Neural crest cell (in vitro differentiated cells): ENCODE results near the gene ATP5F1E. TPM values are rescaled to one million over a fixed set of nuclear protein-coding genes. Genes with fewer than 3 reads are reported as not detected.

Experiments used
- DNase-seq: peaks from one replicate; pipeline ENCODE4 v3.0.0; 2021; ENCODE audit warnings: low read depth, mixed read lengths, low spot score
- H3K27ac Mint-ChIP-seq: one replicate; pipeline ENCODE4 v1.8.0; 2021; ENCODE audit warnings: mild to moderate bottlenecking, mixed read lengths; ENCODE audit not compliant: unreplicated experiment
- H3K27me3 Mint-ChIP-seq: 2 replicates; pipeline ENCODE4 v1.8.0; 2021; ENCODE audit warnings: low read depth, mild to moderate bottlenecking, mixed read lengths
- H3K36me3 Mint-ChIP-seq: 2 replicates; pipeline ENCODE4 v1.8.0; 2021; ENCODE audit warnings: low read depth, mild to moderate bottlenecking, mixed read lengths
- H3K4me1 Mint-ChIP-seq: 2 replicates; pipeline ENCODE4 v1.8.0; 2021; ENCODE audit warnings: mixed read lengths
- H3K4me3 Mint-ChIP-seq: one replicate; pipeline ENCODE4 v1.8.0; 2021; ENCODE audit warnings: mild to moderate bottlenecking, mixed read lengths
- H3K9me3 Mint-ChIP-seq: 2 replicates; pipeline ENCODE4 v1.8.0; 2021; ENCODE audit warnings: mixed read lengths
- total RNA-seq: library from RNA; stranded (reverse); gene quantifications from 2 replicates; pipeline ENCODE4 v1.2.1, GENCODE V29; 2021
- TF ChIP-seq, protein P1 (sequence below): fragments of 200-600 bp; sonication (generic); conservative IDR thresholded peaks from 2 replicates; pipeline ENCODE4 v1.5.0; 2021; ENCODE audit warnings: antibody characterized with exemption, mild to moderate bottlenecking

ATP5F1E gene
- total RNA-seq, 1 donor from 2014 or later: 66.0 TPM

DNA sequence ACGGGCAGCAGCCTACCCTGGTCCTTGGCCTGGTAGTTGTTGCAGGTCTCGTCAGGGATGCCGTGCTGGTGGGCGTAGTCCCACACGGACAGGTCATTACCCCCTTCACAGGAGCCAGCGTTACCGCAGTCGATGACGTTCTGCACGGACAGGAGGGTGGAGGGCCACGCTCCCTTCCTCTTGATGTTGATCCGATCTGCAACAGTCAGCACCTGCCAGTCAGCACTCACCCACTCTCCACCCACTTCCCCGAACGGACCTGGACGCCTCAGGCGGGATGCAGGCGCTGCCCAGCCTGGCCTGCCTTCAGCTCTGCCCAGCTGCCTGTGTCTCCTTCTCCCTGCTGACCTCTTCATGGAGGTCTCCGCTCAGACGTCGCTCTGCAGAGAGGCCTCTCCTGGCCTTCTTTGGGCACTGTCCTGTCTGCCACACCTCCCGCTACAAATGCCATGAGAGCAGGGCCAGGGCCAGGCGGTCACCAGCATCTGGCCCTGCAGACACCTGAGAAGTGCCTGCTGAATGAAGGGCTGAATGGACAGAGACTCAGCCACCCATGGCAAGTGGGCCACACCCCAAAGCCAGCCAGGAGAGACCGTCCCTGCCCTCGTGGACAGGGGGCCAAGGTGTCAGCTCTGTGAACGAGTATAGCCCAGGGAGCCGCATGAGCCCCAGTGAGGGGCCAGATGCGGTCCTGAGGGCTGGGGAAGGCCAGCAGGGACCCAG, 30.5 kb downstream of the ATP5F1E start:
- peaks cover 3% of the 10 kb centered on the region for H3K36me3 Mint-ChIP-seq
- TF ChIP-seq, protein P1, sequence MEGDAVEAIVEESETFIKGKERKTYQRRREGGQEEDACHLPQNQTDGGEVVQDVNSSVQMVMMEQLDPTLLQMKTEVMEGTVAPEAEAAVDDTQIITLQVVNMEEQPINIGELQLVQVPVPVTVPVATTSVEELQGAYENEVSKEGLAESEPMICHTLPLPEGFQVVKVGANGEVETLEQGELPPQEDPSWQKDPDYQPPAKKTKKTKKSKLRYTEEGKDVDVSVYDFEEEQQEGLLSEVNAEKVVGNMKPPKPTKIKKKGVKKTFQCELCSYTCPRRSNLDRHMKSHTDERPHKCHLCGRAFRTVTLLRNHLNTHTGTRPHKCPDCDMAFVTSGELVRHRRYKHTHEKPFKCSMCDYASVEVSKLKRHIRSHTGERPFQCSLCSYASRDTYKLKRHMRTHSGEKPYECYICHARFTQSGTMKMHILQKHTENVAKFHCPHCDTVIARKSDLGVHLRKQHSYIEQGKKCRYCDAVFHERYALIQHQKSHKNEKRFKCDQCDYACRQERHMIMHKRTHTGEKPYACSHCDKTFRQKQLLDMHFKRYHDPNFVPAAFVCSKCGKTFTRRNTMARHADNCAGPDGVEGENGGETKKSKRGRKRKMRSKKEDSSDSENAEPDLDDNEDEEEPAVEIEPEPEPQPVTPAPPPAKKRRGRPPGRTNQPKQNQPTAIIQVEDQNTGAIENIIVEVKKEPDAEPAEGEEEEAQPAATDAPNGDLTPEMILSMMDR: no peak
- no peak overlapping the region for H3K27ac Mint-ChIP-seq
- H3K4me1 Mint-ChIP-seq: peaks cover 19% of the 10 kb centered on the region
- H3K4me3 Mint-ChIP-seq: no peak overlapping the region
- no peaks in the 10 kb centered on the region for H3K27me3 Mint-ChIP-seq
- DNase-seq: no peak
- H3K9me3 Mint-ChIP-seq: no peaks in the 10 kb centered on the region

DNA sequence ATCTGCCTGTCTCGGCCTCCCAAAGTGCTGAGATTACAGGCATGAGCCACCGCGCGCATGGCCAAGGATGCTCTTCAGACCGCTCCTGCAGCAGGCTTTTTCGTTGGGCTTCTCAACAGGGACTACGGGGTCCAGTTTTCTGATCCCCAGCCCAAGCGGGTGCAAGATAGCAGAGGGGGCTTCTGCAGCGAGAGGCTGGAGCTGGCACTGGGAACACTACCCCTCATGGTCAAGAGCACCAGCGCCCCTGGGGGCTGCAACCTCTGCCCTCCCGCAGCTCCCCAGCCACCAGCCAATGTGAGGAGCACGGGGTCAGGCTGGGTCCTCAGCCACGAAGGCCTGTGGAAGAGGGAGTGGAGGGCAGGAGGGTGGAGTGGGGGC, 31.1 kb downstream of the ATP5F1E start:
- Mint-ChIP-seq H3K9me3 (no peaks in the 10 kb centered on the region), H3K4me3 (no peak overlapping the region), H3K27ac (no peak overlapping the region), H3K27me3 (no peaks in the 10 kb centered on the region), H3K36me3 (peaks cover 3% of the 10 kb centered on the region), H3K4me1 (peaks cover 19% of the 10 kb centered on the region)
- TF ChIP-seq, protein P1: no peak
- DNase-seq: no peak

DNA sequence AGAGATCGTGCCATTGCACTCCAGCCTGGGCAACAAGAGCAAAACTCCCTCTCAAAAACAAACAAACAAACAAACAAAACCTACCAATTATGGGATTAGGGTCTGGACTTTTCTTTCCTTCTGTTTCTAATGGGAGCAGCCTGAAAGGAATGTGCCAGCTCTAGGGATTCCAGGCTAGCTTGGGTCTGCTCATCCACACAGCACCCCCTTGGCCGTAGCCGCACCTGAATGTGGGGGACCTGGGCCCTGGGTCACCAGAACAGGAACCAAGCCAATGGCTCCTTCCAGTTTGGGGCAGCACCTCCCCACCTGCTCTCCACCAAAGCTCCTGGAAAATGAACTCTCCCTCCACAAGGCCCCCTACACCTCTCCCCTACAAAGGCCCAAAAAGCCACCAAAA, 31.8 kb downstream of the ATP5F1E start:
- Mint-ChIP-seq H3K27me3 (no peaks in the 10 kb centered on the region), H3K4me1 (peaks cover 19% of the 10 kb centered on the region), H3K27ac (no peak overlapping the region), H3K9me3 (no peaks in the 10 kb centered on the region), H3K36me3 (peaks cover 4% of the 10 kb centered on the region), H3K4me3 (no peak overlapping the region)
- TF ChIP-seq, protein P1: no peak
- no peak for DNase-seq

DNA sequence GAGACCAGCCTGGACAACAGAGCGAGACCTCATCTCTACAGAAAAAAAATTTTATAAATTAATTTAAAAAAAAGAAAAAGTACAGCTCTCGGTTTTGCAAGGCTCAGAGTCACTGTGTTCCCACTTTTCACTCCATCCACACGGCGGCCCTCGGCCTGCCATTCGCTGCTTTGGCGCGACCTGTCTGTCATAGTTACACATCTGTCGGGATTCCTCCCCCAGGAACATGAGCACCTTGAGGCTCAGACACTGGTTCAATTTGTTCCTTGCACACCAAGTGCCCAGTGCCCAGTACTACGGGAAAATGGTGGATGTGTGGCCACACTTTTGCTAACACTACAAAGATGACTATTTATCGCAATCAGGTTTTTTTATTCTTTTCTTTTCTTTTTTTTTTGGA, 33.5 kb downstream of the ATP5F1E start:
- TF ChIP-seq, protein P1: no peak
- peak overlapping the region; percentile 12 for H3K4me3 Mint-ChIP-seq

DNA sequence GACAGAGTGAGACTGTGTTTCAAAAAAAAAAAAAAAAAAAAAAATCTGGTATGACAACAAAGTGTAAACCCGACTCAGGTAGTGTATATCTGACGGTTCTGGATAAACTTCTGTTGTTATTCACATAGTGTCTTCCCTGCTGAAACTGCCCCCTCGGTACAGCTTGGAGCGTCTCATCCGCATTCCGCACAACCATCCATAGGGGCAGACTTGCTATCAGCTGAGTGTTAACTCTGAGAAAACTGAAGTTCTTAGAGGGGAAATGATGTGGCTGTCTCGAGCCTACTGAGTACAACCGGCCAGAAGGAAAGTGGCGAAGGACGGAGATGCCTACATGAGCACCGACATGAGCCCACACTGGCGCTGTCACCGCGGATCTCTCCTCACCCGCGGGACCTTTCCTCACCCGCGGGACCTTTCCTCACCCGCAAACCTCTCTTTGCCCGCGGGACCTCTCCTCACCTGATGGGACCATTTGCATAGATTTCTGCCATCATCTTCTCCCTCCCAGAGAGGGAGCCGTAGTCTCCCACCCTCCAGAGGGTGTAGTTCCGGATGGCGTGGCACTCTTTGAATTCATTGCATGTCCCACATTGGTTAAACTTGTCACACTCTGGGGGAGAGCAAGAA, 34.9 kb downstream of the ATP5F1E start:
- Mint-ChIP-seq H3K27ac (no peak overlapping the region), H3K36me3 (peaks cover 9% of the 10 kb centered on the region), H3K4me3 (peak overlapping the region; percentile 64), H3K27me3 (no peaks in the 10 kb centered on the region), H3K9me3 (no peaks in the 10 kb centered on the region), H3K4me1 (peaks cover 1% of the 10 kb centered on the region)
- no peak for DNase-seq
- TF ChIP-seq, protein P1: no peak

More for the DNA sequence above, 33.5 kb downstream of the ATP5F1E start:
- Mint-ChIP-seq H3K36me3 (peaks cover 8% of the 10 kb centered on the region), H3K27me3 (no peaks in the 10 kb centered on the region), H3K9me3 (no peaks in the 10 kb centered on the region), H3K4me1 (peaks cover 14% of the 10 kb centered on the region), H3K27ac (no peak overlapping the region)
- no peak for DNase-seq
